LHCN-M2 (cell line): Measurements from ENCODE around the gene NAT16. TPM values are rescaled to one million over a fixed set of nuclear protein-coding genes. Genes with fewer than 3 reads are reported as not detected.
A peak's percentile ranks its signal among the peaks of the same experiment; 100 is the strongest.

ENCODE experiments used
- DNase-seq: peaks from one replicate; pipeline ENCODE4 v3.0.0-alpha.2; 2012; ENCODE audit warnings: low read depth
- total RNA-seq: library from RNA; depleted of rRNA; stranded (reverse); fragments of >200 nt; gene quantifications from 2 replicates; pipeline ENCODE4 v1.2.3, GENCODE V29; 2014

NAT16 gene
- total RNA-seq, 1 experiment from 2014 or later = not detected

GRCh38 chr7:101171442-101171837 is 8.7 kb downstream of the NAT16 start:
- no peak for DNase-seq

- DNase-seq = peak; percentile 54
Observed at GRCh38 chr7:101170617-101171441, 9.3 kb downstream of the NAT16 start.

GRCh38 chr7:101169838-101170551 is 10.1 kb downstream of the NAT16 start:
- peak; percentile 54 for DNase-seq

DNA sequence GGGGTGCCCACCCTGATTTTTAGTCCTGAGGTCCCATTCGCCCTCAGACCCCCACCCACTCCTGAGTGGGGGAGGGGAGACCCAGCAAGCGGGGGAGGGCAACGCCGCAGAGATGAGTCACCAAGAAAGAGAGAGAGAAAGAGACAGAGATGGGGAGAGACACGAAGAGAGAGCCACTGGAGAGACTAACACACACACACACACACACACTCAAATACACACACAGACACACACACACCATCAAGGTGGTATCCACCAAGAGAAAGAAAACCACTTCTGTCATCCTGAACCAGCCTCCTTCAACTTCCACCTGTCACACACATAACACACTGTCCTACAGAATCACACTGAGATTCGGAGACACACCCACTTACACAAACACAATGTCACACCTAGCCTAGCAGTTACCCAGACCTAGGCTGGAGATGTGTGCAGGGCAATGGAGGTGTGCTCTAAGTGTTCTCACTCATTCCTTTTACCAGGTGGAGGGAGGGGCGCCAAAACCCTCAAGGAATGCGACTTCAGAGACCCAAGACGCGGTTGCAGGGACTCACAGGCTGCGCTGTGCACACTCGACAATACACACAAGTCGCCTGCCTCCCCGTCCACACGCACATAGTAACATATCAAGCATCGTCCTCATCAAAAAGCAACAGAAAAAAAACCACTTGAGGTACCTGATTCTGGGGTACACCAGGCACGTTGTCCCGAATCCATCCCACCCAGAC is 10.8 kb downstream of the NAT16 start:
- DNase-seq = no peak

DNA sequence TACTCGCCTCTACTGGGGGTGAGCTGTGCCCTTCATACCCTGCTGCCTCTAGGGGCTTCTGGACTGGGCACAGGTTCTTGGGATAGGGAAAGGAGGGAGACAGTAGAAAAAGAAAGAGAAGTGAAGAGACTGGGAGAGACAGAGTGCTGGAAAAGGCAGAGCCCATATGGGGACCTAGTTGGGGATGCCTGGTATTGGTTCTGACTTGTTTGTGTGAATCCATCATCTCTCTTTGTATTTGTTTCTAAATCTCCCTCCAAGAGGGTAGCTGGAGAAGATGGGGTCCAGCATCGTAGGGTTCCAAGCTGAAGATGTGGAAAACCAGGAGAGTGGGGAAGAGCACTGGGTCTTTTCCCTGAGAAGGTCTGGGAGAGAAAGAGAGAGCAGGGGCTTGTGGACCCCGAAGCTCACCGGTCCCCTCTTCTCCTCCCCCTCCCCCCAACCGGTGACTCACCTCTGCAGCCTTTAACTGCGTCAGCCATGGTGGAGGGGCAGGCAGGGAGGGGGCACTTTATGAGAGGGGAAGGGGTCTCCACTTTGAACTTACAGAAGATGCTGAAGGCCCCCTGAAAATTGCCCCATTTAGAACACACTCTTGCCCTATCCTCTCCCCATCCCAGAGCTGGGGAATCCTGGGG is 11.6 kb downstream of the NAT16 start:
- DNase-seq = no peak

DNA sequence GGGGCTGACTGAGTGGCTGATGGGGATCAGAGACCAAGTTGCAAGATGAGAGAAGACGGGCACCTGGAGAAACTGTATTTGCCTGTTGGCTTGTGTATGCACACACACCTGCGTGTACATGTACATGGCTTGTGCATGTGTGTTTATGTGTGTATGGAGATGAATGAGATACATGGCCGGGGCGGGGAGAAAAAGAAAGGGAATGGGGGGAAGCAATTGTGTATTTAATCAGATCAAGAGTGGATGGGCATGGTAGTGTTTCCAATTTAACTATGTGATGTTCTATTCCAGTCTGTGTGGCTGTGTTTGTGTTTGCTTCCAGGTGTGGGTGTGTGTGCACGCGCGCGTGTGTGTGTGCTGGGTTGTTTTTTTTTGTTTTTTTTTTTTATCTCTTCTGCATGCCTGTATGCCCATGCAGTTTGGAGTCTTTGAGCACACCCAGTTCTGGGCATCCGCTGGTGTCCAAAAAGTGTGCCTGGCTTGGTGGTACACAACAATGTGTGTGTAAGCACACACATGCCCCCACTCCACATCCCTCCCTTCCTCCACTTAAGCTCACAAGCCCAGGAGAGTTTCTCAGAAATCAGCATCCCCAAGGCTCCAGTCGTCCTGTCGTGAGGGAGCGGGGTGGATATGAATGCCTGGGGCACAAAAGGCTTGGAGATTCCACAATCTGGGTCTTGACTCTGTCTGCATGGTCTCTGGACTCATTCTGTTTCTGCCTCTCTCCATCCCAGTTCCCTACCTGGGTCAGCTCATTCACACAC is 12.3 kb downstream of the NAT16 start:
- DNase-seq = no peak

- peak; percentile 47 for DNase-seq
Observed at GRCh38 chr7:101166909-101167644, 13.0 kb downstream of the NAT16 start.

DNA sequence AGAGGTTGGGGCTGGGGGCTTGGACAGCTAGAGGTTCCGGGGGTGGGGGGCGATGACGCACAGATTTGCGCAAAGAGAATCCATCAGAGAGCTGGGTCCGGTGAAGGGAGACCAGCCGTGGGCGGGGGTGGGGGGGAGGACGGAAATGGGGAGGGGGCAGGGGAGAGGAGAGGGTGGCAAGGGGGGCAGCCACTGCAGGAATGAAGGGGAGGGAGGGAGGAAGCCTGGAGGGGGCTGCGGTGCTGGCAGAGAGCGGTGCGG is 13.5 kb downstream of the NAT16 start:
- DNase-seq = no peak

DNA sequence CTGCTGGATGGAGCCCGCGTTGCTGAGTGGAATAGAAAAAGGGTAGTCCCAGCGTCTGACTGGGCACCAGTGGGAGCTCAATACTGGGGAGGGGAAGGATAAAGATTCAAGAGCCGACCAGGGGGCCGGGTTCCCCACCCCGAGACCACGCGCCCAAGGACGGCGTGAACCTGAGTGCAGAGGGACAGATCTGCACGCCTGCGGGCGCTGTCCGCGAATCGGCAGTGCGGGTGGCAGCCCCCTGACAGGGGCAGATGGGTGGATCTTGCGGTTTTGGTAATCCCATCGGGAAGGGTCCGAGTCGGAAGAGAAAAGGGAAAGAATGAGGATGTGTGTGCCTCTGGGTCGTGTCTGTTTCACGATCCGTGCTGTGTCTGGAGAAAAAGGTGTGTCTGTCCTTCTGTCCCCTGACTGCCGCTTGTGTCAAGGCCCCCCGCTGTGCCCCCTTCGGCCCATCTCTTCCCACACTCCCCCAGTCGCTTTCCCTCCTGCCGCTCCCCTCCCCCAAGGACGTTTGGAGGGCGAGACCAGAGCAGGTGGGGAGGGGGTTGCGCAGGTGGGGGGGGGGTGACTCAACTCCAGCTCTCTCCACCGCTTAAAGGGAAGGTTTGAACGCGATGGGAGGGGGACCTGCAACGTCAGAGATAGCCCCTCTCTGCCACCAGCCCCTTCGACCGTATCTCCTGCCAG is 14.0 kb downstream of the NAT16 start:
- no peak for DNase-seq

DNA sequence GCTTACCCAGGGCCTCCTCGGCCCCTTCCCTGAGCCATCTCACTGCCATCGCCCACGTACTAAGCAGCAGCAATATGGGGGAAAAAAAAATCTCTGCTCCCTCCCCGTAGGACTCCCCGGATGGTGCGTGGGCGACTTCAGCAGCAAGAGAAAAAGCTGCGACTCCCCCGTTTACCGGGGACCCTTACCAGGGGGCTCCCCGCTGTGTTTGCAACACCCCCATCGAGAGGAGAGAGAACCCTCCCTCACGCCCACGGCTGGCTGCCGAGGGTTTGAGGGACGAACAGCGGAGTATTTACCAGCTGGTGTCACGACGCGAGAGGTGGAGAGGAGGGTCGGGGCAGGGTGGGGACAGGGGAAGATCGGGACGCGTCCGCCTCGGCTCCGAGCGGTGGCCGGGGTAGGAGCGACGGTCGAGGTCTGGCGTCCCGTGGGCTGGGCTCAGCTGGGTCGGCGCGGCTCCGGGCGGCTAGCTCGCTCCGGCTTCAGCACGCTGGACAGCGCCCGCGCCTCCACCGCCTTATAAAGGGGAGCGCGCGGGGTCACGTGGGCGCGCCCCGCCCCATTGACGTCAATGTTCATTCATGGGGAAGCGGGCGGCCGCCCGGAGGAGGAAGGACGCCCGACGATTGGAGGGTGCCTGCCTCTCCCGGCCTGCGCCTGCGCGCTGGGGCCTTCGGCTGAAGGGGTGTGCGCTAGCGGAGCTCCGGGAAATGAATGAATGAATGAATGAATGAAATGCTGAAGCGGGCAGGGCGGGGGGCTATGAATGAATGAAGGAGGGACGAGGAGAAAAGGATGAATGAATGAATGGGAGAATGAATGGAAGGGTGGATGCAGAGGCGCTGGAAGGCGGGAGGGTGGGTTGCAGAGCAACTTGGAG is 14.8 kb downstream of the NAT16 start, which contains the start of gene VGF:
TSS of gene VGF (minus strand) at position 495 of the 883 bp plus-strand sequence. CDS start 726 bp downstream, outside the sequence.
- peak; percentile 91 for DNase-seq

DNA sequence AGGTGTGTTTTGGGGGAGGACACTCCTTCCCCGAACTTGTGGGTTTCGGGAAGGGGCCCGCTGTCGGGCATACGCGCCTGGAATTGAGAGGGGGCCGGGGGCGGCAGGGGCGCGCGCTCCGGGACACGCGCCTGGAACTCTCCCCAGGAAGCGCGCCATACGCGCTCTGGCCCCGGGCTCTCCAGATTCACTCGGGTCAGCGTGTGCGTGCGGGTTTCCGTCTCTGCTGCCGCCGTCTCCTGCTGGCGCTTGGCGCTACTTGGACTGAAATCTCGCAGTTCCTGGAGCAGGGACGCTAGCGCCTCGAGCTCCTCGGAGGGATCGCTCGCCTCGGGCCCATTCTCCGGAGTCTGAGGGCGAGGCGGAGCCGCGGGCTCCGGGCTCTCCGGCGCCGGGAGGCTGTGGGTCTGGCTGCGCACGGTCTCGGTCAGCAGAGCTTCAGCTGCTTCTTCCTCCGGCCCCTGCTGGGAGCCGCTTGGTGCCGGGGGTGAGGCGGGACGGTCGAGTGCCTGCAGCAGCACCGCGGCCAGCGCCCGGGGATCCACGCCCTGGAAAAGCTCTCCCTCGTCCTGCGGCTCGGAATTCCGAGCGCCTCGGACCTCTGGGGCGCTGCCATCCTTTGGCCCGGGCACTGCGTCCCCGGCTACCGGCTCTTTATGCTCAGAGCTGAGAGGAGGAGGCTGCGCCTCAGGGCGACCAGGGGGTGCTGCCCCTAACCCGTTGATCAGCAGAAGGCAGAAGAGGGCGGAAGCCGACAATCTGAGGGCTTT is 15.8 kb downstream of the NAT16 start:
- DNase-seq = peak; percentile 74

- DNase-seq = no peak
Observed at GRCh38 chr7:101163279-101164070, 16.6 kb downstream of the NAT16 start.

GRCh38 chr7:101162551-101163278 is 17.4 kb downstream of the NAT16 start:
- peak; percentile 62 for DNase-seq

DNA sequence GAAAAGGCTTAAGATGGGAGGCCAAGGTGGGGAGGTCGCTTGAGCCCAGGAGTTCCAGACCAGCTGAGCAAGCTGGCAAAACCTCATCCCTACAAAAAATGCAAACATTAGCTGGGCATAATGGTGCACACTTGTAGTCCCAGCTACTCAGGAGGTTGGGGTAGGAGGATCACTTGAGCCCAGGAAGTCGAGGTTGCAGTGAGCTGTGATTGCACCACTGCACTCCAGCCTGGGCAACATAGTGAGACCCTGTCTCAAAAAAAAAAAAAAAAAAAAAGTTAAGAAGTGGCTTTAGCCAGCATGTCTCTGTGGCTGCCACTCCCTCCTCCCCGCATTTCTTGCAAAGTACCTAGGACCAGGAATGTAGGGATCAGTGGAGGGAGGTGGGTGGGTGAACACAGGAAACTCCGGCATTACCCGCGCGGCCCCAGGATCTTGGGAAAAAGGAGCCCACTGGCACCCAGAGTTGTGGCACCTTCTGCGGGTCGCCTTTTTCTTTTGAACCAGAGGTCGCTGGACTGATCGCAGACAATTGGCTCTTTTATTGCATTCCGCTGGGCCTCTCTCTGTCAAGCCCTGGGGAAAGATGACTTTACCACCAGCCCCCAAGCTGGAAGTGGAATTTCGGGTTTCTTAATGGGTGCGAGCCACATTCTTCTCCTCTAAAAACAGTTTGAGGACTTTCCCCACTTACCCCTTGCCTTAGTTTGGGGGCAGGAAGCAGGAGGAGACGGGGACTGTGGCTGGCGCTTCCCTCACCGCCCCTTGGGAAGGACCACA is 18.2 kb downstream of the NAT16 start:
- no peak for DNase-seq

GRCh38 chr7:101160910-101161309 is 19.2 kb downstream of the NAT16 start:
- no peak for DNase-seq
